NCI-H1694 (cell line): ENCODE measurements around the gene MACROD2.
A peak's percentile ranks its signal among the peaks of the same experiment; 100 is the strongest.
"Not testable (repeated sequence)": the region's sequence is repeated elsewhere in the genome, so short reads cannot be mapped to it uniquely, and the experiment has no call there.

Experiments used
- DNase-seq: peaks from one replicate; lab custom pipeline; 2025; lab: John Stamatoyannopoulos, UW

Gene MACROD2

DNA sequence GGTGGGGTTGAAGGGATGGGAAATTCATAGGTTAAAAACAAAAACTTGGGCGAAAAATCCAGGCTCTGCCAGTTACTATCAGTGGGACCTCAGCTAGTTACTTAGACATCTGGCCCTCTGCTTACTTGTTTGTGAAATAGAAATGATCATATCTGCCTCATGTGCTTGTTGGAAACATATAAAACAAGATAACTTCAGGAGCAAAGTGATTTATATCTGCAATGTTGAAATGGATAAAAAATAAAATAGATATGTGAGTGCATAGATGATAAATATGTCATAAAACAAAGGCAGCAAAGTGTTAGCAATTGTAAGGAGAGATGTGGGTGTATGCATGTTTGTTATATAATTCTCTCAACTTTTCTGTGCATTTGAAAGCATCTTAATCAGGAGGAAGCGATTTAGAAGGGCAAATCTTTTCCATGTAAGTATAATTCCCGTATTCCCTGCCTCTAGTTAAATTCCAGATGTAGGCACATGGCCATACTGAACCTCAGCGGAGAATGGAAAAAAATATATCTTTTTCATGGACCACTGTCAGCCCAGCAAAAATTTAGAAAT lies 921.1 kb downstream of the MACROD2 start:
- no peak for DNase-seq

DNA sequence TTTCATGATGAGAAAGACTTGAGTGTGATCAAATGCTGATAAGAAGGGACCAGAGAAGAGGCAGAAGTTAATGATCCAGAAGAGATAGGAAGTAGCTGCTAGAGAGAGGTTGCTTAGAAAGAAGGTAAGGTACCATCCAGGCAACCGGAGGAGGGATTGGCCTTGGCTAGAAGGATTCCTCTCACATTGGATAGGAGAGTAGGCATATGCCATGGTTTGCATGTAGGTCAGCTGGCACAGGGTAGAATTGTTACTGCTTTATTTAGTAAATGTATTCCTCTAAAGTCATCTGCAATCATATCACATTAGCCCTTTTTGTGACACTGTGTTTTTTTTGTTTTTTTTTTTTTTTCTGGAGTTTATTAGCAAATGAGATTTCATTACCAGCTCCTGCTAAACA lies 923.0 kb downstream of the MACROD2 start:
- no peak for DNase-seq

DNA sequence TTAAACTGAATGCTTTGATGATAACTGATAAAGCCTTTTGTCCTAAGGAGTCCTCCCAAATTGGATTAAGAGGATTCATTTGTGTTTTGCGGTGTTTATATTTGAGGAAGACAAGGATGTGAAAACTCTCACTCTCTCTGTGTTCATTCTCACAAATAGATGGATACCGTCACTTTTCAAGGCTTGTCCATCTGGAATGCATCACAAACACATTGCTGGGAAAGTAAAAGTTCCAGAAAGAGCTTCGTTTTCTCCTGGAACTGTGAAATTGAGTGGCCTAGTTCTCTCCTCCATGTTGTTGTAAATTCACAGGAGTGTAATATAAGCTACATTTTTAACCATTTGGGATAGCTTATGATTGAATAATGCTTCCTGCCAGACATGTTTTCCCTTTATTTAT lies 923.7 kb downstream of the MACROD2 start:
- DNase-seq, result no peak

GRCh38 chr20:14919501-14920081 lies 924.3 kb downstream of the MACROD2 start:
- no peak for DNase-seq

GRCh38 chr20:14921513-14921912 lies 926.2 kb downstream of the MACROD2 start:
- DNase-seq, result no peak

DNA sequence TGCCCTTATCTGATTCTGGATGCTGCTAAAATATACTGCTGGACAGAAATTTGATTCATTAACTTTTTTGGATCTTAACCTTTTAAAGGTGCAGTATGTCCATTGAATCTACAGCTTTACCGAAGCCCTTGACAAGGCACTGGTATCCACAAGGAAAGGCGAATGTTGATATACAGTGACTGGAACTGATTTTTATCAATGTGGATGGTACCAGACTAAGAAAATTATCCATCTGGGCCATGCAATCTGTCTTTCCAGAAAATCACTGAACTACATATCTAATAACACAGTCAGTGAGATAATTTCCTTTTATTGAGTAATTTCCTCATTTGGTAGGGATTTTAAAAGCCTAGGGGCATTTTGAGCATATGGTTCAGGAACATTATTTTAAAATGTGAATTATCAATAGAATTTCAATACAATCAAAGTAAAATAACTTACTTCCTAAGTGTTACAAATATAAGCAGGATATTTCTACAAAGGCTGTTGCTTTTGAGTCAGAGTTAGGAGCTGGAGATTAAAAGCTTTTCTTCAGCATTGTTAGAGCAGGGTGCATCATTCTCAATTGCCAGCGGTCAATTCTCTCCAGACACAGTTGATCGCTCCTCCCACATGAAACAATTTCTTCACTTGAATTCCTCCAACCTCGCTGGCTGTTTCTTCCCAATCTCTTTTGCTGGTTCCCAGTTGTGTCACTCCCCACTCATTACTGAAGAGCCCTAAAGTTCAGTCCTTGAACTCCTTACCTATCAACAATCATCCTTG lies 927.4 kb downstream of the MACROD2 start:
- no peak for DNase-seq

DNA sequence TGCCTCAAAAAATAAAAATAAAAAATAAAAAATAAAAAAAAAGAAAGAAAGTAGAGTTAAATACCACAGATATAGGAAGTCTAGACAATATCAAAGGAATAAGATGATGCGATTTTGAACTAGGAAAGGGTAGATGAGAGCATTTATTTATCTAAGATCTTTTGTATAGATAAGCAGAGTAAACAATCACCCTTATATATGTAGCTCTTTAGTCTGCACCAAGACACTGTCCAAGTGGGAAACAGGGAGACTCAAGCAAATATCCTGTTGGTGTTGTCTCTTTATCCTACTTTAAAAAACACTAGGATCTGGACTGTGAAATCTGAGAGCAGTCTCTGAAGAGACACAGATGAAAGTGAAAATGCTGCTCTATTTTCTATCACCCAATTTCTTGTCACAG lies 929.1 kb downstream of the MACROD2 start:
- DNase-seq, result no peak

DNA sequence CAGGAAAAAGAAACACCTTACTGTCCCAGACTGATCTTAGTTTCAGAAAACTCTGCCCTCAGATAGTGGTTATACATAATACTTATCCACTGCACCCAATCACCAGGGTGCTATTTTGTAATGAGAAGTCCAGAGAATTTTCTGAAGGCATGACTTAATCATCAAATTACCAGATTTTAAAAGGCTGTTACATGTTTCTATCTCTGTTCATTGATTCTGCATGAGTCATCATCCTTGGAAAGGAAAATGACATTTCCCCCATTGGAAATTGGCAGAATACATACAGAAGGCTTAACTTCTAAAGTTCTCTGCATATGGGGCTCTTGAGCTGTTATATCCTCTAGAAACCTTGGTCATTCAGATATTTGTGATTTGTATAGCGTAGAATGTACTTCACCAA lies 930.0 kb downstream of the MACROD2 start:
- DNase-seq, result no peak

GRCh38 chr20:14926436-14926835 lies 931.1 kb downstream of the MACROD2 start:
- not testable (repeated sequence) for DNase-seq

DNA sequence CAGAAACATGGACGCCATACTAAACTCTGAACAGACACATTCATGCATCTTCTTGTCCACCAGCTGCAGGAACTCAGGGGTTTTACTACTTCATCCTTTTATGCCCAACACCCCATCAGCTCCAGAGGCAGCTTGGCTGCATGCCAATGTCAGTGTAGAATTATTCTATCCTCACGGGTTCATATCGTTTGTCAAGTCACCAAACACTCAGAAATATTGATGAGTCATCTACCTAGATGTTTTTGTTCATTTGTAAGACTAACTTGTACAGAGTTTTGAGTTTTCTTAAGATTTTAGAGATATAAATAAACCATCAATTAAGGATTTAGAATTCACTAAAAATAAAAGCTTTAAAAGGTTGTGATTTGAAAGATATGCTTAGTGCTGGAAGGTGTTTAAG lies 932.8 kb downstream of the MACROD2 start:
- no peak for DNase-seq

DNA sequence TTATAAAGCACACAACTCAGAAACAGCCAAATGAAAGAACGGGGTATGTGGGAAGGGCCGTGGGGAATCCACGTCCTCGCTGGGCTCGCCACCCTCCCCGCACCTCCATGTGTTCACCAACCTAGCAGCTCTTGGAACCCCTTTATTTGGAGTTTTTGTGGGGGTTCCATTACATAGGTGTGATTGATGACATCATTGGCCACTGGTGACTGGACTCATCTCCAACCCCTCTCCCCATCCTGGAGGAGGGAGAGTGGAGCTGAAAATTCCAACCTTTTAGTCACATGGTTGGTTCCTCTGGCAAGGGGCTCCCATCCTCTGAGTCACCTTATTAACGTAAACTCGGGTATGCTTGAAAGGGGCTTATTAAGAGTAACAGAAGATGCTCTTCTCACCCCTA lies 934.1 kb downstream of the MACROD2 start:
- no peak for DNase-seq

GRCh38 chr20:14932040-14932439 lies 936.7 kb downstream of the MACROD2 start:
- no peak for DNase-seq

DNA sequence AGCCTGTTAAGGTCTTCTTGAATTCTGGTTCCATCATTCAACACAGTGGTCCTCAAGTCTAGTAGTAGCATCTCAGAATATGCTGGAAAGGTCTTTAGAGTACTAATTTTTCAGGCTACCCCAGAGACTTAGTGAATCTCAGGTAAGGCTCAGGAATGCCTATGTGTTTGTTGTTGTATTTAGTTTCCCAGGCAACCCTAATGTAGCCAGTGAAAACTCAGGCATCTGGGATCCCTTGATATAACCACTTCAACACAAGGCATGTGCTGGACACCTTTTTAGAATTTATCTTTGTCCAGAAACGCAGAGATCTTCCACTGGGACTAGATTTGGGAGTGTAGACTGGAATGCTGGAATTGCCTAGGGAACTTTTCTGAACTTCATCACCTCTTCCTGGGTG lies 940.0 kb downstream of the MACROD2 start:
- no peak for DNase-seq

DNA sequence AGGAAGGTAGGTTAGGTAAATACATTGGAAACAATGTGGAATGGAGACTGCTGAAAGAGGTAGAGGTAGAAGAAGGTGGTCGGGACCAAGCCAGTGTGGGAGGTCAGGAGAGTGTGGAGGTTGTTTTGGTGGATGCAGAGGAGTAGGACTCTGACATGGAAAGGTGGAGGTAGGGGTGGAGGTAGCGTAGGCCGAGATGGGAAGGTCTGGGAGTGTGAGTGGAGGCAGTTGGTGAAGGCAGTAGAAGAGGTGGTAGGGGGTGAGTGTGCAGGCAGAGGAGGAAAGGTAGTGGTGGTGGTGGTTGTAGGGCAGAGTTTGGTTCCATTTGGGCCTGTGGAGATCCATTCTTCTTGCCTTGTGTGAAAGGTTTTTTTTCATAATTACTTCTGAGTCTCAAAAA lies 941.7 kb downstream of the MACROD2 start:
- no peak for DNase-seq

DNA sequence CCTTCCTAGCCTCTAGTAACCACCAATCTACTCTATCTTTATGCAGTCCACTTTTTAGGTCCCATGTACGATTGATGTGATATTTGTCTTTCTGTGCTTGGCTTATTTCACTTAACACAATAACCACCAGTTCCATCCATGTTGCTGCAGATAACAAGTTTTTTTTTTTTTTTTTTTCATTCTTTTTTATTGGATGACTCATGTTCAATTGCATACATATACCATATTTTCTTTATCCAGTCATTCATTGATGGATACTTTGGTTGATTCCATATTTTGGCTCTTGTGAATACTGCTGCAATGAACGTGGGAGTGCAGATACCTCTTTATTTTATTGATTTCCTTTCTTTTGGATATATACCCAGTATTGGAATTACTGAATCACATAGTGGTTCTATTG lies 942.5 kb downstream of the MACROD2 start:
- no peak for DNase-seq

GRCh38 chr20:14947536-14947935 lies 952.2 kb downstream of the MACROD2 start:
- no peak for DNase-seq

DNA sequence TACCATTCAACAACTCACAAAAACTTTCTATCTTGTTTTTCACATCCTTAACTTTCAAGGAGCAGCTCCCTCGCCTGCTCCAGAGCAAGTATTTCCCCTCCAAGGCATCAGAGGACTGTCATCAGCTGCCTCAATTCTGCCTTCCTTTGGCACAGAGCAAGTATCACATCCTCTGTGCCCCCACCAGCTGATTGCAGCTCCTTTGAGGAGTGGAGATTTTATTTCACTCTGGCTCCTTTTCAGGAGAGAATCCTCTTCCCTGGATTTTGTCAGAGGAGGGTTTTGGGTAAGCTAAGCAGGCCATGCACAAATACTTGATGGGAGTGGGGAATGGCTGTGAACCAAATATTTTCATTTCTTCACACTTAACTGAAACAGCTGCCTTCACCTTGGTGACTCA lies 952.6 kb downstream of the MACROD2 start:
- DNase-seq, result no peak

GRCh38 chr20:14948416-14948815 lies 953.1 kb downstream of the MACROD2 start:
- peak; percentile 36 for DNase-seq

GRCh38 chr20:14950633-14951032 lies 955.3 kb downstream of the MACROD2 start:
- no peak for DNase-seq

DNA sequence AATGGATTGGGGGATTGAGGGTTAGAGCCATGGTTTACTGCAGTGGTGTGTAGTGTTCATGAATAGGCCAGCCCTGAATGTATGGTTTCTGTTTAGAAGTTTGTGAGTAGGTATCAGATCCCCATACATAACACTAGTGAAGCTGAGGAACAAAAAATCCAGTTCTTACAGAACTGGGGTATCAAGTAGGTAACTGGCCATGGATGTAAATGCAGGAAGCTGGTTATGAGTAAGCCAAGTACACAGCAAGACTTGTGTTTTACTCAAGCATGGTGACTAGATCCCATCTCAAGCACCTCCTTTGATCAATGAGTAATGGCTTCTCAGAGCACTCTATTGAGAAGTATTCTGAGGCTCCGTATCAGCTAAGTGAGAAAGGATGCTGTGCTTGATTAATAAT lies 955.8 kb downstream of the MACROD2 start:
- DNase-seq, result no peak

DNA sequence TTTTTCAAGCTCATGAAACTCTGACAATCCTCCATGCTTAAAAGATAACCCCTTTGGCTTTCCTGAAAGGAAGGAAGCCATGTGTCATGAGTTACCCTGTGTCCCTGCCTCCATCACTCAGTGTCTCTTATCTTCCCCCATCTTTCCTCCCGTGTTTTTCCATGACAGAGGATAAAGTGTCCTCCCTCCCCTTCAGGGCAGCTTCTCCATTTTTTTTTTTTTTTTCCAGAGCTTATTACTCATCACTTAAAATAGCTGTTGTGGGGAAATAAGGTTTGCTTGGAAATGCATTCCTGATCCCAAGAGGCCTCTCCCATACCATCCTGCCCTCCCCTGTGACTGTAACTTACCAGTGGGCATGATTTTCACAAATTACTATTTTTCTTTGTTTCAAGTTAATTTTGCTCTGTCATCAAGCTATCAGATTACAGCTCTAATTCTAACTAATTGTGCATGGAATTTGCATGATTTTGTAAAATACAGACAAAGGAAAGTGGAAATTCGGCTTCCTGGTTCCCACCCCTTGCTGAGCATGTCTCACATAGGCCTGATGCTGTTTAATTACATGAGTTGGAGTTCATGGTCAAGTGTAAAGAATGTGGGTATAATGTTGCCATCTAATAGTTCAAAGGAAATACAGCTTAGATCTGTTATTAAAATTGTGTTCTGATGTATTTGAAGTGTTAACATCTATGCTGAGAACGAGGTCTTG lies 956.5 kb downstream of the MACROD2 start:
- no peak for DNase-seq

- no peak for DNase-seq
These were observed 958.4 kb downstream of the MACROD2 start for GRCh38 chr20:14953736-14954135.

- no peak for DNase-seq
These were observed 960.1 kb downstream of the MACROD2 start for GRCh38 chr20:14955399-14955798.
